ENCODE results near the gene GRHPR.

GRHPR gene

DNA sequence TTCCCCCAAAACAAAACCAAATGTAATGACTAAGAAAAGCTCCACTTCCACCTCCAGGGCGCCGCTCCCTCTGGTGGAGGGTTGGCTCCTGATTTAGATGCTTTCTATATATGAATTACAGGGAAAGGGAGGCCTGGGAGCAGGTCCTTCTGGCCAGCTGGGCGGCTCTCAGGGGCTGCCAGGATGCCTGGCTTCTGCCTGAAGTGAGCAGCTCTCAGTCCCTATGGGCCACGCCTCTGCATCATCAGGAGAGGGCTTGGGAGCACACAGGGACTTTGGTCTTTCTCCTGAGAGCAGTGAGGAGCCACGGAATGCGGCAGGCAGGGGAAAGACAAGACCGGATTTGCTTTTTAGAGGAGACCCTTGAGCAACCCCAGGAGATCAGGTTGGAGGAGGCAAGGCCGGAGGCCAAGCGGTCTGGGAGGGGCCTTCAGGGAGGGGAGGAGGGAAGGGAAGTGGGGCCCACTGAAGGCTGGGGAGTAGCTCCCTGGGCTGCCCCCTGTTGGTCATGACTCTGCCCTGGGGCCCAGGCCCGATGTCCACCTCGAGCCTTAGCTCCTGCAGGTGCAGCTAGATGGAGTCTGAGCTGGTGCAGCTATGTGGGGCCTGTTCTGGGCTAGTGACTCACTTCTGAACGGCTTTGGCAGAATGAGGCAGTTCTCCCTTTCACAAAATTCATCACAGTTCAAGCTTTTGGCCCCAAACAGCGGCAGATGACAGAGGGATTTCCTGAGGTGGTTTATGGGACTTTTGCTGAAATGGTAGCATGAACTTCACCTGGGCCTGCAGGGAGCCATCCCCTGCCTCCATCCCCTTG, 11.3 kb upstream of the GRHPR start:
- no peaks in the 10 kb centered on the region for H3K9me3 Mint-ChIP-seq
- H3K4me3 Mint-ChIP-seq: no peak overlapping the region

DNA sequence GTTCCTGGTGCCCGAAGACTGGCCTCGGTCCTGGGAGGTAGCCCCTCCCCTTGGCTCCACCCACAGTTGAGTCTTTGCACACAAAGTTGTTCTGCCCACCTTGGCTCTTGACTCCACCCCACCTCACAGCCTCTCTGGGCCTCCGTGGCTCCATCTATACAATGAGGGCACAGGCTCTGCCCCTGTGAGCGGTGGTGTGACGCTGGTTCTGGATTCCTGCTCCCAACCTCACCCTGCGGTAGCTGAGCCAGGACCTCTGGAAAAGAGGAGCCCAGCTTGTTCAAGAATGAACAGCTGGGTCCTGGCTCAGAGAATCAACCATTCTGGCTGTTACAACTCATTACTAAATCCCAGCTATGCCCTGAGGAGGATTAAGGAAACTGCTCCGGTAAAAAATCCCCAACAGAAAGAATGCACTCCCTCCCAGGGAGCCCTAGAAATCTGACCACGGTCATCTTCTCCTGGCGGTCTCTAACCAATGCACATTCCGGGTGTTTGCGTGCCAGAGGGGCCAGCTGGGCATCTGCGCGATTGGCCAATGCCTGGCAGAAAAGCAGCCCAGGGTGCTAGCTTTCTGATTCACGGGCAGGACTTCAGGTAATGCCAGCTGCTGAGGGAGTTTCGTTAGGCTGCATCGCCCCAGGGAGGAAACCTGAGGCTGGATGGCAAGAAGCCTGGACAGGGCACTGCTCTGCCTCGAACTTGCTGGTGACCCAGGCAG, 9.9 kb upstream of the GRHPR start:
- no peak overlapping the region for H3K4me3 Mint-ChIP-seq
- H3K36me3 Mint-ChIP-seq: no peaks in the 10 kb centered on the region
- H3K27ac Mint-ChIP-seq: no peak overlapping the region
- H3K27me3 Mint-ChIP-seq: no peaks in the 10 kb centered on the region
- H3K9me3 Mint-ChIP-seq: no peaks in the 10 kb centered on the region
- peaks cover 7% of the 10 kb centered on the region for H3K4me1 Mint-ChIP-seq

More for the DNA sequence above, 11.3 kb upstream of the GRHPR start:
- Mint-ChIP-seq H3K27ac (no peak overlapping the region), H3K36me3 (no peaks in the 10 kb centered on the region), H3K27me3 (no peaks in the 10 kb centered on the region), H3K4me1 (peaks cover 7% of the 10 kb centered on the region)

DNA sequence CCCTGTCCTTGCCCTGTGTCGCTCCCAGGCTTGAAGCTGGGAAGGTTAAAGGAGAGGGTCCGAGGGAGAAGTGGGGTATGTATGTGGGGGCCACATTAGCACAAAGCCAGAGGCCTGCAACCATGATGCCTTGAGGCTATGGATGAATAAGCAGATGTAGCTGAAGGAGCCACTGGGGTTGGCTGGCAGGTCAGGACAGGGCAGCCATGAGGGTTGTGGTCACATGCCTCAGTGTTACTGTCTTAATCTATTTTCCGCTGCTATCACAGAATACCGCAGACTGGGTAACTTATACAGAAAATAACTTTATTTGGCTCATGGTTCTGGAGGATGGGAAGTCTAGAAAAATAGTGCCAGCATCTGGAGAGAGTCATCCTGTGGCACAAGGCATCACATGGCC, 9.2 kb upstream of the GRHPR start:
- Mint-ChIP-seq H3K27ac (no peak overlapping the region), H3K4me3 (no peak overlapping the region), H3K4me1 (peaks cover 7% of the 10 kb centered on the region), H3K27me3 (no peaks in the 10 kb centered on the region), H3K9me3 (no peaks in the 10 kb centered on the region), H3K36me3 (no peaks in the 10 kb centered on the region)

DNA sequence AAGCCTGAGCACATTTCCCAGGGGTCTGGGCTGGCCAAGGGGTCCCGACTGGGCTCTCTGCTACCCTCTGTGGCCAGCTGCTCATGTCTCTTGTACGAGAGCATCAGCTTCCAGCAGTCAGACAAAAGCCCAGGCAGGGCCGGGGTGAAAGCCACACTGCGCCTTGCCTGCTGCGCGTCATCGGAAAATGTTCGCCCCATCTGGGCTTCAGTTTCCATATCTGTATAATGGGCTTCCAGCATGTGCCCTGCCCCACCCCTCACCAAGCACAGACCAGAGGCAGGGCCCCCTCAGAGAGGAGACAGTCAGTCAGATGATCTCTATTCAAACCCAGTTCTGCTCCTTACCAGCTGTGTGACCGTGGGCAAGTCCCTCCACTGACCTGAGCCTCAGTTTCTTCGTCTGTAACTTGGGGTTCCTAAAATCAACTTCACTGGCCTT, 8.0 kb upstream of the GRHPR start:
- H3K4me3 Mint-ChIP-seq: no peak overlapping the region

GRCh38 chr9:37415011-37415719, 7.3 kb upstream of the GRHPR start:
- H3K27ac Mint-ChIP-seq: peak overlapping the region; percentile 3

More for the DNA sequence above, 8.0 kb upstream of the GRHPR start:
- Mint-ChIP-seq H3K27ac (no peak overlapping the region), H3K36me3 (no peaks in the 10 kb centered on the region), H3K27me3 (no peaks in the 10 kb centered on the region), H3K4me1 (peaks cover 7% of the 10 kb centered on the region), H3K9me3 (no peaks in the 10 kb centered on the region)

DNA sequence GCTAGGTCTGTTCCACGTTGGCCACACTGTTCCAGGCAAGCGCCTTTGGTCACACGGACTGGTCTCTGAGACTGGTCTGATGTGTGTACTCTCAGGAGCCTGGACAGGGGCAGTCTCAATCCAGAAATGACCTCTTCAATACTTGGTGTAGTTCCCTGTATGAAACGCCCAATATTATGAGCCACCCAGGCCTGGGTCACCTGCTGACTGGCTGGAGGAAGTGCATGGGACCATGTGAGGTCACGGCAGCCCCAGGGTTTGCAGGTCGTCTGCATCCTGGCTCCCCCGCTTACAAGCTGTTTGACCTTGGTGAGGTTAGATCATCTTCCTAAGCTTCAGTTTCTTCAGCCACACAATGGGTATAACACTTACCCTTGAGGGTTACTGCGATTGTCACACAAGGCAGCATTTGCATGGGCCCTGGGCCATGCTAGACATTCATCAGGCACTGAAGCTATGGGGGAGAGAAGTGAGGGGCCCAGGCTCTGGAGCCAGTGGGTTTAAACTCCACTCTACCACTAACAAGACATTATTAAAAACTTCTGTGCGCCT, 5.2 kb upstream of the GRHPR start:
- Mint-ChIP-seq H3K9me3 (no peaks in the 10 kb centered on the region), H3K4me3 (no peak overlapping the region), H3K36me3 (no peaks in the 10 kb centered on the region), H3K27me3 (no peaks in the 10 kb centered on the region), H3K4me1 (peaks cover 14% of the 10 kb centered on the region), H3K27ac (no peak overlapping the region)

More at GRCh38 chr9:37415011-37415719, 7.3 kb upstream of the GRHPR start:
- Mint-ChIP-seq H3K9me3 (no peaks in the 10 kb centered on the region), H3K4me3 (peak overlapping the region; percentile 47), H3K36me3 (no peaks in the 10 kb centered on the region), H3K27me3 (no peaks in the 10 kb centered on the region), H3K4me1 (peaks cover 7% of the 10 kb centered on the region)

DNA sequence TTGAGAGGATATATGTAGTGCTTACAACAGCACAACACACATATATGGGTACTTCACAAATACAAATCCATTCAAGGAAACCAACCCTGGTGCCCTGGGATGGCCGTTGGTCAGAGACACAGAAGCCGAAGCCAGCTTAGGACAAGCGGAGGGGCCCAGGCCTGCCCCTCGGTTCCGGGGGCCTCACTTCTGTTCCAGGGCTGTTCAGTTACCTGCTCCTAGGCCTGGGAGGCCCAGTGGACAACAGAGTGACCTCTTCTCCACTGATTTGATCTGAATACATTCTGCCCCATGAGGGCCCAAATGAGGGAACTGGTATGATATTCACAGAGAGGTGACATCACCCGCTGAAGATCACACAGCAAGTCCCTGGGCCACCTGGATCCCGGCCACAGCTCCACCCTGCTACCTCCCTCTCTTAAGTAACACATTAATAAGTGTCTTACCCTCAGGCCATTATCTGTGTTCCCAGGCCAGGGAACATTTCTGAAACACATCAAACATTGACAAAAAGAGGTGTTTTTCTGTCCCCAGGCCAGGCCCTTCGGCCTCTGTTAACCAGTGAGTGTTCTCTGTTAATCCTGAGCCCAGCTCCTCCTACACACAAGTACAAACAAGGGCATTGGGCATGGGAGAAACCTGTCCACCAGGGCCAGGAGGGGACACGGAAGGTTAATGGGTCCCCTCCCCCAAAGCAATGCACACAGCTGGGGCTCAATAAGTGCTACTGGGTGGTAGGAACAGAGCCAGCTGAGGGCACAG, 4.5 kb upstream of the GRHPR start:
- Mint-ChIP-seq H3K27ac (no peak overlapping the region), H3K27me3 (no peaks in the 10 kb centered on the region), H3K9me3 (no peaks in the 10 kb centered on the region), H3K4me1 (peaks cover 18% of the 10 kb centered on the region), H3K4me3 (no peak overlapping the region), H3K36me3 (peaks cover 2% of the 10 kb centered on the region)

DNA sequence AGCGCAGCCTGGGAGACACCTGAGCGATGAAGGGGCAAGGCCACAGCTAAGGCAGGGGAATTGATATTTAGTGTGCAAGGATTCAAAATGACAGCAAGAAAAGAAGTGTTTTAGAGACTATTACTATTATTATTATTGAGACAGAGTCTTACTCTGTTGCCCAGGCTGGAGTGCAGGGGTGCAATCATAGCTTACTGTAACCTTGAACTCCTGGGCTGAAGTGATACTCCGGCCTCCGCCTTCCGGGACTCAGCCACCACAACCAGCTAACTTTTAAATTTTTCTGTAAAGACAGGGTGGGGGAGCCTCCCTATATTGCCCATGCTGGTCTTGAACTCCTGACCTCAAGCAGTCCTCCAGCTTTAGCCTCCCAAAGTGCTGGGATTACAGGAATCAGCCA, 3.3 kb upstream of the GRHPR start:
- peaks cover 2% of the 10 kb centered on the region for H3K36me3 Mint-ChIP-seq
- peaks cover 27% of the 10 kb centered on the region for H3K4me1 Mint-ChIP-seq
- H3K9me3 Mint-ChIP-seq: no peaks in the 10 kb centered on the region
- H3K4me3 Mint-ChIP-seq: no peak overlapping the region
- H3K27ac Mint-ChIP-seq: no peak overlapping the region
- H3K27me3 Mint-ChIP-seq: no peaks in the 10 kb centered on the region

GRCh38 chr9:37420271-37421215, 2.0 kb upstream of the GRHPR start:
- Mint-ChIP-seq H3K27ac (no peak overlapping the region), H3K27me3 (no peaks in the 10 kb centered on the region), H3K4me3 (no peak overlapping the region), H3K36me3 (peaks cover 2% of the 10 kb centered on the region), H3K9me3 (no peaks in the 10 kb centered on the region), H3K4me1 (peaks cover 21% of the 10 kb centered on the region)

GRCh38 chr9:37421914-37422288, 595 bp upstream of the GRHPR start:
- H3K27ac Mint-ChIP-seq: peak overlapping the region; percentile 99
- H3K27me3 Mint-ChIP-seq: no peaks in the 10 kb centered on the region
- no peaks in the 10 kb centered on the region for H3K9me3 Mint-ChIP-seq
- H3K4me1 Mint-ChIP-seq: peaks cover 29% of the 10 kb centered on the region
- peaks cover 6% of the 10 kb centered on the region for H3K36me3 Mint-ChIP-seq
- peak overlapping the region; percentile 97 for H3K4me3 Mint-ChIP-seq

- Mint-ChIP-seq H3K9me3 (no peaks in the 10 kb centered on the region), H3K27me3 (no peaks in the 10 kb centered on the region), H3K36me3 (peaks cover 6% of the 10 kb centered on the region), H3K4me3 (peak overlapping the region; percentile 97), H3K27ac (peak overlapping the region; percentile 96), H3K4me1 (peaks cover 29% of the 10 kb centered on the region)
Measured at GRCh38 chr9:37423508-37423907, 1.0 kb downstream of the GRHPR start.

- H3K4me1 Mint-ChIP-seq: peaks cover 29% of the 10 kb centered on the region
- H3K27ac Mint-ChIP-seq: no peak overlapping the region
- peak overlapping the region; percentile 97 for H3K4me3 Mint-ChIP-seq
- peaks cover 6% of the 10 kb centered on the region for H3K36me3 Mint-ChIP-seq
- H3K27me3 Mint-ChIP-seq: no peaks in the 10 kb centered on the region
- H3K9me3 Mint-ChIP-seq: no peaks in the 10 kb centered on the region
Measured at GRCh38 chr9:37424204-37424685, 1.7 kb downstream of the GRHPR start.

DNA sequence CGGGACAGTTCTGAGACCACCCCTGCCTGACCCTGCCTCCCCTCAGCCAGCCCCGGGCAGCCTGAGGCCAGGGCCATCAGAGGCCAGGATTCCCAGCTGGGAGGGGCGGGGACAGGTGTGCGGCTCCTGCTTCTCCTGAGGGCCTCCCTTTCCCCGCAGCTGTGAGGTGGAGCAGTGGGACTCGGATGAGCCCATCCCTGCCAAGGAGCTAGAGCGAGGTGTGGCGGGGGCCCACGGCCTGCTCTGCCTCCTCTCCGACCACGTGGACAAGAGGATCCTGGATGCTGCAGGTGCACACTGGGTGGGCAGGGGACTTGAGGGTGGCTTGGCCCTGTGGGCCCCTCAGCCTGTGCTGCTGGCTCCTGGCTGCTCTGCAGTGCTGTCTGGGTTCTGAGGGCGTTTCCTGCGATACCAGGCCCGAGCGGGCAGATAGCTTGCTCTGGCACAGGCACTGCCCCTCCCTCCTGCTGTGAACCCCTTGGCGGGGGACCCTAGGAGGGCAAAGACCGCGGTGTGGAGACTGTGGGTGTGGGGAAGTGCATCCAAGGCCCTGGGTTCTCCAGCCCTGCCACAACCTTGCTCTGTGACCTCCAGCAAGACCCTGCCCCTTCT, 2.3 kb downstream of the GRHPR start:
- no peaks in the 10 kb centered on the region for H3K9me3 Mint-ChIP-seq
- H3K36me3 Mint-ChIP-seq: peaks cover 6% of the 10 kb centered on the region
- no peak overlapping the region for H3K4me3 Mint-ChIP-seq
- H3K27ac Mint-ChIP-seq: no peak overlapping the region
- peaks cover 29% of the 10 kb centered on the region for H3K4me1 Mint-ChIP-seq
- no peaks in the 10 kb centered on the region for H3K27me3 Mint-ChIP-seq
